ENCODE results near the gene POU2F2. TPM values are rescaled to one million over a fixed set of nuclear protein-coding genes. Genes with fewer than 3 reads are reported as not detected.

The POU2F2 gene
- total and polyA plus RNA-seq, 2 experiments from 2014 or later: 2.3 to 4.6 TPM

DNA sequence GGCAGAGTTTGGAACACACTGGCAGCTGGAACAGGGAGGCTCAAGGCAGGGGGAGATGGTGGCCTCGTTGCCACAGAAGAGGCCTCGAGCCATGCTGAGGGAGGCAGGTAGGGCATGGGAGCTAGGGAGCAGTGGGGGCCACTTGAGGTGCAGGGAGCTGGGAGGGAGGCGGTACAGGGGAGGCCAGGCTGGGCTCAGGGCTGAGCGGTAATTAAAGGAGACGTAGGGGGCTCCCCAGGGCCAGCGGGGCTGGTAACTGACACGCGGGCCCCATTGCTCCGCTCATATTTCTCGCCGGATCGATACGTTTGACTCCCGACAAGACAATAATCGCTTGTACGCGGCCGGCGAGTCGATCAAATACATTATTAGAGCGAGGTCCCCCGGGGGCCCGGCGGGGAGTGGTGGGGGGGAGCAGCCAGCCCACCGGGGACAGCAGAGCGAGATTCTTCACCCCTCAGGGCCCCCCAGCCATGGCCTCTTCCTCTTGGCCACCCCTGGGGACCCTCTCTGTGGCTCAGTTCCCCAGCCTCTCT, 2.4 kb upstream of the POU2F2 start:
- no peak overlapping the region for H3K27ac ChIP-seq (ENCODE audit: low read depth)
- ATAC-seq (no peak), DNase-seq (ENCODE audit: low spot score) (no peak)
- peaks cover 20% of the 10 kb centered on the region for H3K4me1 Mint-ChIP-seq
- no peaks in the 10 kb centered on the region for H4K20me1 ChIP-seq (replicated peaks; ENCODE audit: insufficient read depth)
- H3K4me1 ChIP-seq (ENCODE audit: insufficient read depth): peaks cover 15% of the 10 kb centered on the region; the same call in 1 of the 2 replicates
- no peaks in the 10 kb centered on the region for H3K36me3 ChIP-seq (ENCODE audit: insufficient read depth)
- no peak overlapping the region for H3K4me3 ChIP-seq
- H3K36me3 Mint-ChIP-seq (ENCODE audit: low read depth): no peaks in the 10 kb centered on the region
- H3K27me3 Mint-ChIP-seq (ENCODE audit: insufficient read depth, low read depth, poor library complexity): peaks cover 19% of the 10 kb centered on the region
- no peak overlapping the region for H3K4me2 ChIP-seq
- H3K79me2 ChIP-seq (replicated peaks; ENCODE audit: insufficient read depth): no peaks in the 10 kb centered on the region
- H3F3A ChIP-seq (replicated peaks; ENCODE audit: low read depth): 0 out of 2 replicates have a peak, but pooled peaks cover 5% of the 10 kb centered on the region
- no peaks in the 10 kb centered on the region for H3K9me2 ChIP-seq (ENCODE audit: insufficient read depth)
- no peak overlapping the region for H3K27ac Mint-ChIP-seq
- no peak overlapping the region for H3K4me3 Mint-ChIP-seq
- H3K9me3 Mint-ChIP-seq: no peaks in the 10 kb centered on the region; the same call in 2 of the 3 replicates
- H2AFZ ChIP-seq: peak overlapping the region; percentile 28; the same call in 1 of the 2 replicates
- peaks cover 19% of the 10 kb centered on the region for H3K27me3 ChIP-seq (ENCODE audit: insufficient read depth)
- TF ChIP-seq, protein P1, sequence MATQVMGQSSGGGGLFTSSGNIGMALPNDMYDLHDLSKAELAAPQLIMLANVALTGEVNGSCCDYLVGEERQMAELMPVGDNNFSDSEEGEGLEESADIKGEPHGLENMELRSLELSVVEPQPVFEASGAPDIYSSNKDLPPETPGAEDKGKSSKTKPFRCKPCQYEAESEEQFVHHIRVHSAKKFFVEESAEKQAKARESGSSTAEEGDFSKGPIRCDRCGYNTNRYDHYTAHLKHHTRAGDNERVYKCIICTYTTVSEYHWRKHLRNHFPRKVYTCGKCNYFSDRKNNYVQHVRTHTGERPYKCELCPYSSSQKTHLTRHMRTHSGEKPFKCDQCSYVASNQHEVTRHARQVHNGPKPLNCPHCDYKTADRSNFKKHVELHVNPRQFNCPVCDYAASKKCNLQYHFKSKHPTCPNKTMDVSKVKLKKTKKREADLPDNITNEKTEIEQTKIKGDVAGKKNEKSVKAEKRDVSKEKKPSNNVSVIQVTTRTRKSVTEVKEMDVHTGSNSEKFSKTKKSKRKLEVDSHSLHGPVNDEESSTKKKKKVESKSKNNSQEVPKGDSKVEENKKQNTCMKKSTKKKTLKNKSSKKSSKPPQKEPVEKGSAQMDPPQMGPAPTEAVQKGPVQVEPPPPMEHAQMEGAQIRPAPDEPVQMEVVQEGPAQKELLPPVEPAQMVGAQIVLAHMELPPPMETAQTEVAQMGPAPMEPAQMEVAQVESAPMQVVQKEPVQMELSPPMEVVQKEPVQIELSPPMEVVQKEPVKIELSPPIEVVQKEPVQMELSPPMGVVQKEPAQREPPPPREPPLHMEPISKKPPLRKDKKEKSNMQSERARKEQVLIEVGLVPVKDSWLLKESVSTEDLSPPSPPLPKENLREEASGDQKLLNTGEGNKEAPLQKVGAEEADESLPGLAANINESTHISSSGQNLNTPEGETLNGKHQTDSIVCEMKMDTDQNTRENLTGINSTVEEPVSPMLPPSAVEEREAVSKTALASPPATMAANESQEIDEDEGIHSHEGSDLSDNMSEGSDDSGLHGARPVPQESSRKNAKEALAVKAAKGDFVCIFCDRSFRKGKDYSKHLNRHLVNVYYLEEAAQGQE (IDR thresholded peaks at IDR 0.05; ENCODE audit: unreplicated experiment): no peak
- no peak for TF ChIP-seq ETS1 (IDR thresholded peaks at IDR 0.05)
- no peak for TF ChIP-seq EZH2 (IDR thresholded peaks at IDR 0.05; ENCODE audit: low read depth, unreplicated experiment)
- no peak for TF ChIP-seq POLR2AphosphoS5 (IDR thresholded peaks at IDR 0.05; ENCODE audit: low read depth)
- TF ChIP-seq ZNF331 (CRISPR knock-in tag; IDR thresholded peaks at IDR 0.05; ENCODE audit: low read depth): no peak
- TF ChIP-seq ZNF114 (CRISPR knock-in tag; IDR thresholded peaks at IDR 0.05): no peak
- no peak for TF ChIP-seq NANOG (IDR thresholded peaks at IDR 0.05; ENCODE audit: borderline replicate concordance)
- no peak for TF ChIP-seq CREB1 (CRISPR knock-in tag; IDR thresholded peaks at IDR 0.05; ENCODE audit: low read depth)
- TF ChIP-seq STAT1 (IDR thresholded peaks at IDR 0.05; ENCODE audit: unreplicated experiment): no peak
- TF ChIP-seq CTCF (conservative IDR thresholded peaks at IDR 0.05; ENCODE audit: low read depth in 2 of 2): no peak
- TF ChIP-seq JUNB (IDR thresholded peaks at IDR 0.05; ENCODE audit: unreplicated experiment): no peak
- no peak for TF ChIP-seq EZH2phosphoT487 (IDR thresholded peaks at IDR 0.05; ENCODE audit: unreplicated experiment)
- TF ChIP-seq ZNF462 (CRISPR knock-in tag; IDR thresholded peaks at IDR 0.05): no peak

Measured in GM23338 (cell line).